HepG2 (cell line): ENCODE results near the gene CIROP. TPM values are rescaled to one million over a fixed set of nuclear protein-coding genes. Genes with fewer than 3 reads are reported as not detected.

ENCODE experiments used
- ARID2 ChIP-seq: sonication (generic); formaldehyde crosslinking; IDR thresholded peaks from 2 replicates; pipeline ENCODE4 v1.8.1; 2022; ENCODE audit warnings: mild to moderate bottlenecking, missing genetic modification reagents, borderline replicate concordance
- ARID4A ChIP-seq: sonication (generic); formaldehyde crosslinking; IDR thresholded peaks from 2 replicates; pipeline ENCODE4 v1.5.0; 2020; ENCODE audit warnings: mild to moderate bottlenecking, missing genetic modification reagents, borderline replicate concordance
- ATF7 ChIP-seq, 2 experiments: fragments of 450-650 bp in 1 of 2; sonication (generic) in 1 of 2; formaldehyde crosslinking in 1 of 2; IDR thresholded peaks; 2 replicates each; pipeline versions ENCODE4 v1.4.0 to v1.6.1; 2016 to 2020; ENCODE audit warnings: antibody characterized with exemption in 1 of 2, mild to moderate bottlenecking in 1 of 2, missing genetic modification reagents in 1 of 2
- FOXA3 ChIP-seq: IDR thresholded peaks from 2 replicates; pipeline ENCODE4 v1.6.1; 2016; ENCODE audit warnings: missing genetic modification reagents, missing compliant biosample characterization
- HMGXB4 ChIP-seq, 2 experiments: sonication (generic) in 1 of 2; formaldehyde crosslinking in 1 of 2; IDR thresholded peaks; 2 replicates each; pipeline versions ENCODE4 v1.4.0 to v1.6.1; 2018 to 2020; ENCODE audit warnings: missing genetic modification reagents in 2 of 2, borderline replicate concordance in 1 of 2, low read depth in 1 of 2, mild to moderate bottlenecking in 1 of 2, missing biosample characterization in 1 of 2
- HNRNPL ChIP-seq: fragments of 200-400 bp; formaldehyde crosslinking; IDR thresholded peaks from 2 replicates; pipeline ENCODE4 v1.6.1; 2017; ENCODE audit warnings: mild to moderate bottlenecking, low read depth, low read length
- SAFB2 ChIP-seq: sonication (generic); formaldehyde crosslinking; IDR thresholded peaks from 2 replicates; pipeline ENCODE4 v1.5.1; 2020; ENCODE audit warnings: missing genetic modification reagents, low read depth, mild to moderate bottlenecking, borderline replicate concordance
- TBP ChIP-seq: sonication (generic); formaldehyde crosslinking; IDR thresholded peaks from 2 replicates; pipeline ENCODE4 v1.5.0; 2020; ENCODE audit warnings: missing genetic modification reagents
- XRCC5 ChIP-seq: fragments of 200-400 bp; formaldehyde crosslinking; optimal IDR thresholded peaks from 2 replicates; pipeline ENCODE3; 2017; ENCODE audit warnings: mild to moderate bottlenecking, low read length
- YEATS2 ChIP-seq: sonication (generic); formaldehyde crosslinking; IDR thresholded peaks from 2 replicates; pipeline ENCODE4 v1.4.0; 2020; ENCODE audit warnings: missing genetic modification reagents, borderline replicate concordance
- ZBTB3 ChIP-seq: sonication (generic); formaldehyde crosslinking; IDR thresholded peaks from 2 replicates; pipeline ENCODE4 v1.4.0; 2020; ENCODE audit warnings: low read depth, mild to moderate bottlenecking, moderate library complexity, missing genetic modification reagents, borderline replicate concordance
- ZNF10 ChIP-seq: sonication (generic); formaldehyde crosslinking; IDR thresholded peaks from 2 replicates; pipeline ENCODE4 v1.4.0; 2020; ENCODE audit warnings: mild to moderate bottlenecking, low read depth, missing genetic modification reagents, borderline replicate concordance
- ZNF280B ChIP-seq: sonication (generic); formaldehyde crosslinking; IDR thresholded peaks from 2 replicates; pipeline ENCODE4 v1.5.0; 2020; ENCODE audit warnings: missing genetic modification reagents, mild to moderate bottlenecking, borderline replicate concordance
- ZNF362 ChIP-seq: sonication (generic); formaldehyde crosslinking; IDR thresholded peaks from 2 replicates; pipeline ENCODE4 v1.4.0; 2020; ENCODE audit warnings: missing genetic modification reagents, mild to moderate bottlenecking, borderline replicate concordance
- ZNF740 ChIP-seq: sonication (generic); formaldehyde crosslinking; IDR thresholded peaks from 2 replicates; pipeline ENCODE4 v1.4.0; 2020; ENCODE audit warnings: missing genetic modification reagents
- polyA plus RNA-seq, 8 experiments: library from polyadenylated mRNA; depleted of rRNA in 3 of 8; stranded (reverse) in 7 of 8; unstranded in 1 of 8; fragments of >200 nt; fragmentation: Illumina TruSeq in 4 of 8; extraction: Trizol in 4 of 8; gene quantifications; 2 replicates each; pipeline versions ENCODE4 v1.2.1 to v1.2.3, GENCODE V29; 2011 to 2016; ENCODE audit warnings: low read depth in 4 of 8, missing spikeins in 1 of 8, mixed read lengths in 1 of 8; ENCODE audit not compliant: insufficient read depth in 1 of 8
- total RNA-seq, 5 experiments: library from RNA; depleted of rRNA; stranded (reverse); fragments of >200 nt; fragmentation: Illumina TruSeq; extraction: Trizol; gene quantifications; 2 replicates each; pipeline ENCODE4 v1.2.3, GENCODE V29; 2016; ENCODE audit warnings: low read depth in 1 of 5

Gene CIROP
- total and polyA plus RNA-seq, 2 of the 13 experiments (the other 11 are each of a cell fraction or from before 2014, with no cell fraction given), result 0.07 TPM; not detected in 1

GRCh38 chr14:23052182-23052623, 52.6 kb downstream of the CIROP start (continued):
- TF ChIP-seq ARID4A (0 out of 2 replicates have a peak, but pooled peaks have one; percentile 34), ZNF10 (CRISPR knock-in tag) (0 out of 2 replicates have a peak, but pooled peaks have one; percentile 3), ZNF362 (CRISPR knock-in tag) (0 out of 2 replicates have a peak, but pooled peaks have one; percentile 12), YEATS2 (CRISPR knock-in tag) (no peak), ATF7 (IDR thresholded peaks at IDR 0.05) (no peak), ATF7 (CRISPR knock-in tag; IDR thresholded peaks at IDR 0.05) (0 out of 2 replicates have a peak, but pooled peaks have one; percentile 30), ZBTB3 (CRISPR knock-in tag) (no peak), HMGXB4 (CRISPR knock-in tag; IDR thresholded peaks at IDR 0.05; ENCODE audit: borderline replicate concordance in 1 of 2, low read depth in 1 of 2) (peak; percentile 78 to 80; a peak in 3 of 4 replicates), ZNF740 (CRISPR knock-in tag) (peak; percentile 94), ARID2 (no peak), TBP (CRISPR knock-in tag) (0 out of 2 replicates have a peak, but pooled peaks have one; percentile 70), SAFB2 (CRISPR knock-in tag) (0 out of 2 replicates have a peak, but pooled peaks have one; percentile 42), ZNF280B (CRISPR knock-in tag) (0 out of 2 replicates have a peak, but pooled peaks have one; percentile 23), XRCC5 (peak; percentile 63), FOXA3 (CRISPR knock-in tag) (0 out of 2 replicates have a peak, but pooled peaks have one; percentile 12), HNRNPL (0 out of 2 replicates have a peak, but pooled peaks have one; percentile 69)
